Eye (tissue), 1 donor: ENCODE results near the gene PACRG.

Source experiments
- DNase-seq: peaks from one replicate; pipeline ENCODE4 v3.0.0-alpha.2; 2015

PACRG gene

DNA sequence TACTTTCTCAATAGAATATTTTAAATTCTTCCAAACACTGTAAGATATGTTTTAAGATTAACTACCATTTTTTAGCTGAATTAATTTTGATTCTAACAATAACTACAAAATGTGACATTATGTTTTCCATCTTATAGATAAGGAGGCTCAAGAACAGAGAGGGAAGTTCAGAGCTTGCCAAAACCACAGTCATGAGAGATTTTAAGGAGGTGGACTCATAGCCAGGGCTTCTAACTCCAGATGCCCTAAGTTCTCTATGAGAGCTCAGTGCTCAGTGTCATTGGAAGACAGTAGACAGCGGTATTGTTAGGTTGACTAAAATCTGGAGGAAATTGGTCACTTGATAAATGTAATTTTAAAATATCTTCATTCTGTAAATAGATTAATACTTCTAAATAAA, 144.2 kb downstream of the PACRG start:
- DNase-seq, result no peak

DNA sequence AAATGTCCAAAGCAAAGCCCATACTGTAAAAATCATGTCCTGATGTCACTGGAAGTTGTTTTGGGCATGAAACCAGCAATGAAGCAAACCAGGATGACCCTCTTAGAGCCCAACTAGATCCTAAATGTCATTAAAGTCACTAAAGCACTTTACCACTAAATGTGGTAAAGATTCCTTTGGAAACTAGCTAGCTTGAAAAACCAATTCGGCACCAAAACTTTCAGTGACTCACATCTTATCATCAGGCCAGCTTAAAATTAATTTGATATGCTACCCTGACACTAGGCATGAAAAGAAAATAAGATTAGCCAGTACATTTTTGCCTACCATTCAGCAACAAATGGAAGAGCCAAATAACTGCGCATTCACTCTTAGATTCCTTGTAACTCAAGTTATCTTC, 145.8 kb downstream of the PACRG start:
- DNase-seq, result no peak

DNA sequence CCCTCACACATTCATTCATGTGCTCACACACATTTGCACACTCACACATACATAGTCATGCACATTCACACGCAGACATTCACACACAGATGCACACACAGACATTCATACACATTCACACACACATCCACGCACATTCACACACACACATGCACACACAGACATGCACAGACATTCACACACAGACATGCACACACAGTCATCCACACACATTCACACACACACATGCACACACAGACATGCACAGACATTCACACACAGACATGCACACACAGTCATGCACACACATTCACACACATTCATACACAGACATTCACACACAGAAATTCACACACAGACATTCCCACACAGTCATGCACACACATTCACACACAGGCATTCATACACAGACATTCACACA, 147.3 kb downstream of the PACRG start:
- no peak for DNase-seq

DNA sequence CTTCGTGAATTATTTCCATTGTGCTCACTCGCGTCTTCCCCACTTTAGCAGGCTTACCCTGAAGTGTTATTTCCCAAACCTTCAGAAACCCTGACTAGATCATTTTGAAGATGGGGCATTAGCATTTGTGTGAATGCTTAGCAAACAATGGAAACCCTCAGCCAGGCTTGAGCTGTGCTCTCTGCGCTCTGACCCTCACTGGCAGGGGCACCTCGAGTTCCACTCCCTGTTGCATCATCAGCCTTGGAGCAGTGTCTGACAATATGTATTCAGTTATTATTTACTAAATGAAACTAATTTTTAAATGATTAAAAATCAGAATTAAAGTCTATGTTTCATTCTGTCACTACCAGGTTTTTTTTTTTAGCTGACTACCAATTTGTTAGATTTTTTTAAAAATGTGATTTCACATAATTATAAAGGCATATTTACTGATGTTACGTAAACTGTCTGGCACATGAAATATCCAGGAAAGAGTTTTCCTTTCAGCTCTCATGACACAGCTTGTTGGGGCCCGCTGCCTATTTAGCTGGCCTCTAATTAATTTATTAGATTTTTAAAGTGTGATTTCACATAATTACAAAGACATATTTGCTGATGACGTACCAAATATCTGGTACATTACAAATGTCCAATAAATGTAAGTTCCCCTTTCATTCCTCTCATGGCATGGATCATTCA, 155.2 kb downstream of the PACRG start:
- DNase-seq, result no peak

DNA sequence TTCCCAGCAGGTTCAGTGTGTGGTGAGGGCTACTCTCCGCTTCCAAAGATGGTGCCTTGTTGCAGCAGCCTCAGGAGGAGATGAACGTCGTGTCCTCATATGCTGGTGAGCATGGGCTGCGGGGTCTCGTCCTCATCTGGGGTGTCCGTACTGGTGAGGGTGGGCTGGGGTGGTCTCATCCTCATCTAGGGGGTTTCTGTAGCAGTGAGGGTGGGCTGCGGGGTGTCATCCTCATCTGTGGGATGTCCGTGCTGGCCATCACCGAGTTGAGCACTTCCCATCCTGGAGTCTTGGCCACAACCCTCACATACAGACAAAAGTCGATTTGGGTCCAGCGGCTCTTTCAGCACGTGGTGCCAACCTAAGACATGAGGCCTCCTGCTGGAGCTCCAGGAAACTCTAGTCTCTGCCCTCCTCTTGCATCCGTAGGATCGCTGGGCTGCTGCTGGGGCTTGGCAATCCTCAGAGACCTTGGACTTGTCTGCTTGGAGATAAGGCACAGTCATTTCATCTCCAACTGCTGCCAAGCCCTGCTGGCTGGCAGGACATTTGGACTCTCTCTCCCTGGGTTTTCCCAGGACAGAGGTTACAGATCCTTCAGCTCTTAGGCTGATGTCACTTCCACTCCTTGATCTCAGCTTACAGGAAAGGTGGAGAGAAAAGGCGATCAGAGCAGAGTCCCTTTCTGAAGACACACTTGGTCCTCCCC, 160.4 kb downstream of the PACRG start:
- DNase-seq, result no peak

DNA sequence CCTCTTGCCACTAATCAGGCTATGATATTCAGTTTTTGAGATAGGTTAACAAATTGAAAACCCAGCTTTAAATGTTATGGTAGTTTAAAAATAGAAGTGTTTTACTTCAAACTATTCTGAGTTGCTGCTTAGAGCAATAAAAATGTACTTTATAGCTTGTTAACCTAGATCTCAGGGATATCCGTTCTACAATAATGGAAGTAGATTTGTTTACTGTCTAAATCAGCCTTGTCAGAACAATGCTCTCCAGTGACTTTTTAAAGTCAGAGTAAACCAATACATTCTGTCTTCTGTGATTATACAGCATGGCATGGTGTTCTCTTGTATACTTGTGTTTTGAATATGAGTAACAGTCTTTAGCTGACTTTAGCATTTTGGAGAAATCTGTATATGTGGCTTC, 161.5 kb downstream of the PACRG start:
- DNase-seq, result no peak

DNA sequence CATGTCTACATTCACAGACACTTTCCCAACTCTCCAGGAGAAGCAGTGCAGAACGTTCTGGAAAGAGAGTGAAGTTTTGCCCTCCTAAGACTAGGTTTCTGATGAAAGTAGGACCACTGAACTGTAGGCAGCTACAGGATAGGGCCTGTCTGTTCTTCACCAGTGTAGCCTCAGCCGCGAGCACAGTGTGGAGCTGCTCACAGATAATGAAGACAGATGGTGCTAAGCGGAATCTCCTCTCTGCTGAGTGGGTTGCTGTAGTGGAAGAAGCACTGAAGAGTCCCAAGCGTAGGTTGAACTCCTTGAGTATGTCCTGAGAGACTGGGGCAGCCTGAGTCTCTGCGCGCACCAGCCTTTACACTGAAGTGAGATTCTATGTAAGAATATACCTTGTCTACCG, 170.2 kb downstream of the PACRG start:
- no peak for DNase-seq

DNA sequence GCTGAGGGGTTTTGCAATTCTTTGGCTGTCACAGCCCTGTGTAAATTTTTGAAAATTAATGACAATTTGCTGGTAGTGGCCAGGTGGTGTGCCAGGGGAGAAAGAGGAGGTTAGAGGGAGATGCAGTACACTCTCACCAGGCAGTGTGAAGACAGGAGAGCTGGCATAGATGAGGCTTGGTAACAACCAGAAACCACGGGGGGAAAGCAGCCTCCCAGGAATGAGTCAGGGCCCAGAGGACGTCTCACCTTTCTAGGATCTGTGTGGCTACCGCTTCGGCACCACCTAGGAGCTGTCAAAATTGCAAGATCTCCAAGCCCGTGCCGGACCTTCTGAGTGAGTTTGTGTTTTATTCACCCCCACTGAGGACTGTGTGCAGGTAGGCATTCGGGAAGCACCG, 171.4 kb downstream of the PACRG start:
- DNase-seq, result no peak

DNA sequence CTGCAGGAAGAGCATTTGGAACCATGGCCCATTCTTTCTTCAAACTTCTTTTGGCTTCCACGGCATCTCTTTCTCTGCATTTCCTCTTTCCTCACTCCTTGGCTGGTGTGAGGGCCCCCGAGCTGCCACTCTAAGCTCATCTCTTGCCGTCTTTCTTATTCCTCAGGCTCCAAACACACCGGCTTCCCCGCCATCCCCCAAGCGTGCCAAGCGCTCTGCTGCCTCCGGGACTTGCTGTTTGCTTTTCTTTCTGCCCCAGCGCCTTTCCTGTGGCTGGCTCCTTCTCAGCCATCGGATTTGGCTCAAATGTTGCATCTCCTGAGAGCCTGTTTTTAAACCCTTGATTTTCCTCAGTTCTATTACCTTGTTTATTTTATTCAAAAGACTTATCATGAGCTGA, 172.7 kb downstream of the PACRG start:
- no peak for DNase-seq

DNA sequence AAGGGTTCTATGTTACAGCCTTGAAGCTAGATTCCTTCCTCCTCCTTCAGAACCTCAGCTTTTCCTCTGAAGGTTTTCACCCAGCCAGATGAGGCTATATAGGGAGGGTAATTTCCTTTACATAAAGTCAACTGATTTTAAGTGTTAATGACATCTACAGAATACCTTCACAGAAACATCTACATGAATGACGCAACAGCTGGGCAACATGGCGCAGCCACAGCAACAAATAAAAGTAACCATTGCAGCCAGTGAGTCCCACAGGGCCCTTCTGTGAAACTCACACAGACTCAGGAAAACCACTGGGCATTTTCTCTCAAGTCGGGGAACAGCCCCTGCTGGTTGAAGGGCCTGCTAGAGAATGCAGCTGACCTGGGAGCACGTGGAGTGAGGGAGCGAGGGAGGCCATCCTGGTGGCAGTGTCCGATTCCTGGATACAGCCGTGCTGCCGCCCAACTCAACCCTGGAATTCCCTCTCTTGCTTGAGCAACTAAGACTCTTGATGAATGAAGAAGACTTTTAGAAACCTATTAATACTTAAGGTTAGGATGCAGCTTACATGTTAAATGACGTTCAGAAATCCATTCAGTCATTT, 176.4 kb downstream of the PACRG start:
- no peak for DNase-seq

DNA sequence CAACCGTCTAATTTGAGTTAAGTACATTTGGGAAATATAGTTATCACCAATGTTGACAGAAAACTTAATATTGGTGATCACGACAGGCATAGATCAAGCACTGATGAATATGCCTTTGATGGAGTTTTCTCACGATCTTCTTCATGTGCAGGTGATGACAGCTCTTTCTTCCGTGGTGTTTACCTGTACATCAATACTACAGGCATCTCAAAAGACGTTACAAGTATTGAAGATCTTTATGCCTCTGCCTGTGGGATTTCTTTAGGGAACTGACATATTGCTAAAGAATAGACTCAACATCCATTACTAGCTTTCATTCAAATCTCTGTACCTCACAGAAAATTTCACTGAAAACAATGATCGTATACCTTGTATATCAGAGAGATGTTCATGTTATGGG, 178.7 kb downstream of the PACRG start:
- DNase-seq, result no peak

DNA sequence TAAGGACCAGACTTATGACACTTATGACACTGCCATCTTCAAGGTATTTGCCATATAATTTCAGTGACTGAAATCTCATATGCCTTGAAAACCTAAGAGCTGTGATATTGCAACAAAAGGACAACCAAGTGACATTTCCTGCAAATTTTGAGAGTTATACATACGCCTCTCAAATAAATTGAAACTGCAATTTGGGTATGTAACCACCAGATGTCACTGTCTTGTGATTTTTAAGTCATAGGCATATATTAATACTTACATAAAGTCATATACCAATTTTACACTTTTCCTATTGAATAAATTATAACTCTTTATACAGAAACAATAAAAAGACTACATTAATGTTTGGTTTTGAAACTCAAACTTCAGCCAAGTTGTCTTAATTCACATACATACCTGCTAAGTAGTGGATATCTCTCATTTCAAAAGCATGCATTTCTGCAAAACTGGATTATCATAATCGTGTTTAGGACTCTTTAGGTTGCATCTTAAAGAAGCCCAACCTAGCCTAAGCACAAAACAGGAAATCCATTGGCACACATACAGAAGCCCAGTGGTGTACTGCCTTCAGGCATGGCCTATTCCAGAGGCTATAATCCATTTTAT, 180.2 kb downstream of the PACRG start:
- DNase-seq, result no peak

DNA sequence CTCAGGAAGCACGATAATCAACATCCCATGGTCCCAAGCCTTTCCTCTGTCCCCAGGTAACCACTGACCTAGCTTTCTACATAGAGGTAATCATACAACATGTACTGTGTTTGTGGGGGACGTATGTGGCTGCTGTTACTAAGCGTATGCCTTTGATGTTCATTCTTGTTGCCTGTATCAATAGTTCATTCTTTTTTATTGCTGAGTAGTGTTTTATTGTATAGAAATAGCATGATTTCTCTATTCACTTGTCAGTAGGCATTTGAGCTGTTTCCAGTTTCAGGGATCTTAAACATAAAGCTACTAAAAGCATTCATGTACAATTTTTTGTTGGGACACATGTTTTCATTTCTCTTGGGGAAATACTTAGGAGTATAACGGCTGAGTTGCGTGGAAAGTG, 185.4 kb downstream of the PACRG start:
- no peak for DNase-seq

DNA sequence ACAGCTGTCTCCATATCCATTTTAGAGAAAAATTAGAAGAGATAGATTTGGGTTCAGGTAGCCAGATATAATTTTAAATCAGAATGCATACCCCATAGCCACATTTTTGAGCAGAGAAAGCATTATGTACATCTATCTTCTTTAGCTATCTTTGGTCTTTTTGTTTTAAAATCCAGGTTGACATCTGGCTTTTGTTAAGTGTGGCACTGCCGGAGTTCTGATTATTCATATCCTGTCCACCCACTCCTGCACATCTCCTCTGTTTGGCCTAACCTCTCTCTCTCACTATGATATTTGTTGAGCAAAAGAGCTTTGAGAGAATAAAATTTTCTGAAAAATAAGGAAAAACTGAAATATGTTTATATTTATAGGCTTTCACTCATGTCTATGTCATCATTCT, 189.7 kb downstream of the PACRG start:
- DNase-seq, result no peak

DNA sequence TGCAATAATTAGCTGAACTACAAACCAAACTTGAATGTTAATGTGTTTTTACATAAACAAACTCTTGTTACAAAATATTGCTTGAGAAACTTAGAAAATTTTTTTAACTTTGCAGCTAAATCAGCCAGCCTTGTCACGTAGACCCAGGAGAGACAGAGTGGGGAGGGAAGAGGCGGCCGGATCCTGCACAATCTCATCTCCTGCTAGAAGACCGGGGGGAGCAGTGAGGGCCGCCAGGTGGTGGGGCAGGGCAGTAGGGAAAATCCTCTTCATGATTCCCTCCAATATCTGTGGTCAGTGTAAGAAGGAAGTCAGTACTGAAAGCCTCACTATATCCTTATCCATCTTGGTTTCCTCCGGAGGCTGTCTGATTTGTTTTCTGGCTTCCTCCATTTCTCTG, 193.3 kb downstream of the PACRG start:
- DNase-seq, result no peak

DNA sequence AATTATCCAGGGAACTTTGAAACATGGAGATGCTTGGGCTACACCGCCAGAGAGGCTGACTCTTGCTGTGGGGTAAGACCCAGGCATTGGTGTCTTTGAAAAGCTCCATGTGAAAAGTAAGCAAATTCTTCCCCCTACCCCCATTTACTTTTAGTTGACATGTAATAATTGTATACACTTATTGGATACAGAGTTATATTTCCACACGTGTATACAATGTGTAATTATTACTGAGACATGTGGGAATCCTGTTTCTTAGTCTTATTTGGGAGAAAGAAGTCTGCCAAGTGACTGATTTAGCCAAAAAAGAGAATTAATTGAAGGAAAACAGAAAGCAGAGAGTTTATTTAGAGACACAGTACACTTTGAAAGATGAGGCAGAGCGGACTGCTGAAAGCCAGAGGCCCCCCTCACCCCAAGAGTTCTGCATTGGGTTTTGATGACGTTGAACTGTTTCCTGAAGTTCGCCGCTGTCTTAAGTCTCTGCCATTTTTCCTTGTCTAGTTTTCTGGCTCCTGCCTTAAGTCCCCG, 193.8 kb downstream of the PACRG start:
- no peak for DNase-seq

DNA sequence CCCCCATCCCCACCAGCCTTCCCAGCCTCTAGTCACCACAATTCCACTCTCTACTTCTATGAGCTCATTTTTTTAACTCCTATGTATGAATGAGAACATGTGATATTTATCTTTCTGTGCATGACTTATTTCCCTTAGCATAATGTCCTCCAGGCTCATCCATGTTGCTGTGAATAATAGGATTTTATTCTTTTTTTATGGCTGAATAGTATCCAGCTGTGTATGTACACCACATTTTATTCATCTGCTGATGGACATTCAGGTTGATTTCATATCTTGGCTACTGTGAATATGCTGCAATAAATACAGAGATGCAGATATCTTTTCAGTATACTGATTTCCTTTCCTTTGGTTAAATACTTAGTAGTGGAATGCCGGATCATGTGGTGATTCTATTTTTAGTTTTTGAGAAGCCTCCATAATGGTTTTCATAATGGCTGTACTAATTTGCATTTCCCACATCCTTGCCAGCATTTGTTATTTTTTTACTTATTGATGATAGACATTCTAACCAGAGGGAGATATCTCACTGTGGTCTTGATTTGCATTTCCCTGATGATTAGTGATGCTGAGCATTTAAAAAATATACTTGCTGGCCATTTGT, 194.9 kb downstream of the PACRG start:
- DNase-seq, result no peak

DNA sequence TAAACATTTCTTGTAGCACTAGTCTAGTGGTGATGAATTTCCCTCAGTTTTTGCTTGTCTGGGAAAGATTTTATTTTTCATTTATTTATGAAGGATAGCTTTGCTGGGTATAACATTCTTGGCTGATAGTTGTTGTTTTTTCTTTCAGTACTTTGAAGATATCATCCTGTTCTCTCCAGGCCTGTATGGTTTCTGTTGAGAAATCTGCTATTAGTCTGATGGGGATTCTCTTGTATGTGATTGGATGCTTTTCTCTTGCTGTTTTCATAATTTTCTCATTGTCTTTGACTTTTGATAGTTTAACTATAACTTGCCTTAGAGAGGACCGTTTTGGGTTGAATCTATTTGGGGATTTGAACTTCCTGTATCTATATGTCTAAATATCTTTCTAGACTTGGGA, 207.1 kb downstream of the PACRG start:
- no peak for DNase-seq

DNA sequence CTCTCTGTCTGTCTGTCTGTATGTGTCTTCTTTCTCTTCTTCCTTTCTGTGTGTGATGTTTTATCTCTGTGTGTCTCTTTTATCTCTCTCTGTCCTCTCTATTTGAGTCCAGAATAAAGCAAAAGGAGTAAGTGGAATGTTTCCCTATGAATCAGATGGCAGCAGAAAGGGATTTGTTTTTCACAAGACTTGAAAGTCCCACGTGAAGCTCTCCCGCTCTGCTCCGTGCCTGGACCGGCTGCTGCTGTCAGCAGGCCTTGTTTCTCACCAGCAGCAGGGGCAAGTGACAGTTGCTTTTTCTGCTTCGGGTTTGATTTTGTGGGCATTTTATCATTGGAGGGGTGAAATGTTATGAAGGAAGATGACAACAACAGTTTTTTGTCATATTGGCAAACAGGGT, 212.7 kb downstream of the PACRG start:
- DNase-seq, result no peak

DNA sequence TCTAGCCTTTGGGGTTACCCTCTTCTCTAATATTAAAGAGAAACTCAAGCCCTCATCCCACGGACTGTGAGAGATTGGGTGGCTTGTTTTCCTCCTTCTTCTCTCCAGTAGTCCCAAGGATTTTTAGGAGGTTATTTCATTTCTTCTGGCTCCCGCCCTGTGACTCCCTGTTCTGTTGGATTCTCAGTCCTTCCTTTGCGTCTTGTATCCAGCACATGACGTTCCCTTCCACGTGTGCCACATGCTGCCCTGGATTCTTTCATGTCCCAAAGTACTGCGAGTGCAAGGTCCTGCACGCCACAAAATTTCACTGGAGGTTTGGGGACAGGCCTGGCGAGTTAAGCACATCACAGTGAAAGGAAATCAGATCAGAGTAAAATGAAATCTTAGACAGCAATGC, 213.4 kb downstream of the PACRG start:
- DNase-seq, result no peak

DNA sequence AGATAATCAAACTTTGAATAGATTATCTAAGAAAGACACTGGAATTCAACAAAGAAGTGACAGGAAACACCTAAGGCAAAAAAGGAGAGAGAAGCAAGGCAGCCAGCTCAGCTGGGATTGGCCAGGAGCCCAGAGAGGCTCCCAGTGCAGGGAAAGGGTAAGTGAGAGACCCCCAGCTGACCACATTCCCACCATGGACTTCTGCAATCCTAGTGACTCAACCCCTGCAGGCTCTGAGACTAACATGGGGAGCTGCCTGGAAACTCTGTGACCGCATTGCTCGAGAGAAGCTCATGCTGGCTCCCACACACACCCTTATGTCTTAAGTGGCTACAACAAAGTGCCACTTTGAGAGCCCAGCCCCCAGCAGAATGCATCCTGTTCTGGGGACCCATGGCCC, 215.1 kb downstream of the PACRG start:
- no peak for DNase-seq

DNA sequence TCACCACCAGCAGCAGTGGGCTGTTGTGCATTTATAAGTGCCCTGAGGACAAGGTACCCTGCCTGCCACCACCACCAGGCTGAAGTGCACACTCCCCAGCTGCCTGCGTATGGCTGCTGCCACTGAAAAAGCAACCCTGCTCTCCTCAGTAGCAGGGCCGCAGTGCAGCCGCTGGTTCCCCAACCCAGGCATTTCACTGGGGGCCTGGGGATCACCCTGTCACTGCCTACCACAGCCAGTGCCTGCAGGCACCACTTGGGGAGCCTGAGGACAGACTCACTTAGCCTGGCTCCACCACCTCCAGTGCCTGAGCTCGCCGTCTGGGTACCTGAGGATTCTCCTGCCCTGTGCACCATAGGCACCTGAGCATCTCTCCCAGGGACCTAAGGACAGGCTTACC, 215.6 kb downstream of the PACRG start:
- DNase-seq, result no peak

DNA sequence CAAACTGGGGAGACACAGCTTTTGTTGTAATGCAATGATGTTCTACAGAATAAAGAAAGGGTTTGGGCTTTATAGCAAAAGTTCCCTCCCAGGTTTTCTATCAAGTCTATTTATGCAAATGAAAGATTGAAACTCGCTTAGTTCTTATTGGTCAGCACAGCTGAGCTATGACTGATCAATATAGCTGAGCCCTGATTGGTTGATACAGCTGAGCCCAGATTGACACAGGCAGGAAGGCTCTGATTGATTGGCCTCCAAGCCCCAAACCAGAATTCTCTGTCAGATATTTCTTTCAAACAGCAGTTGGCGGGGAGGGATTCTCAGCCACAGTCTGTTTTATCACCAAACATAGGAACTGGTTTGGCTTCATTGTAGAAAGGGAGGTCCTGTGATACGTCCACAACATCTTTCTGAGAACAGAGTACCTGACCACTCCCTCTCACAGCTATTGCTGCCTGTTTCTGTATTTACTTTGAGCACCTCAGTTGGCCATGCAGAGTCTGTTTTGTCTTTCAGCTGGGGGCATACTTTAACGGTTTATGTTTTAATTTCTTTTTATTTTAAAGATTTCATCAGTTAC, 223.5 kb downstream of the PACRG start:
- no peak for DNase-seq
